Lung (tissue), 12 donors: ENCODE measurements around the gene LRRN4CL. TPM values are rescaled to one million over a fixed set of nuclear protein-coding genes. Genes with fewer than 3 reads are reported as not detected.

ENCODE experiments used
- ATAC-seq: fragments of 200-7000 bp; cut with Tn5 transposase; one replicate; pipeline ENCODE4 v1.9.1; 2020; ENCODE audit warnings: moderate number of reproducible peaks; ENCODE audit not compliant: insufficient read depth, low FRiP score
- DNase-seq, 3 donors: peaks; one replicate each; pipeline ENCODE4 v3.0.0-alpha.2; 2013 to 2017
- H3K27ac ChIP-seq, 2 donors: one replicate each; pipeline ENCODE4 v1.5.1; 2013; ENCODE audit warnings: mild to moderate bottlenecking in 2 of 2, moderate library complexity in 2 of 2, control low read depth in 1 of 2, inconsistent platforms in 1 of 2, low read depth in 1 of 2, low read length in 1 of 2
- H3K27me3 ChIP-seq, 3 donors: one replicate each; pipeline ENCODE4 v1.5.1; 2013; ENCODE audit warnings: low read length in 2 of 3; ENCODE audit not compliant: control insufficient read depth in 3 of 3, insufficient read depth in 3 of 3
- H3K36me3 ChIP-seq, 4 donors: one replicate each; pipeline ENCODE4 v1.5.1; 2013; ENCODE audit warnings: low read length in 4 of 4, mild to moderate bottlenecking in 1 of 4, moderate library complexity in 1 of 4; ENCODE audit not compliant: control insufficient read depth in 4 of 4, insufficient read depth in 4 of 4
- H3K4me1 ChIP-seq, 5 donors: one replicate each; pipeline ENCODE4 v1.5.1; 2013; ENCODE audit warnings: low read length in 5 of 5, mild to moderate bottlenecking in 2 of 5, moderate library complexity in 1 of 5; ENCODE audit not compliant: control insufficient read depth in 5 of 5, insufficient read depth in 5 of 5
- H3K4me3 ChIP-seq: one replicate; pipeline ENCODE4 v1.5.1; 2013; ENCODE audit warnings: mild to moderate bottlenecking, control low read depth, moderate library complexity
- H3K9ac ChIP-seq, 2 donors: one replicate each; pipeline ENCODE4 v1.5.1; 2013; ENCODE audit warnings: low read length in 2 of 2, control low read depth in 1 of 2; ENCODE audit not compliant: insufficient read depth in 1 of 2
- H3K9me3 ChIP-seq, 4 donors: one replicate each; pipeline ENCODE4 v1.5.1; 2013; ENCODE audit warnings: low read length in 3 of 4, mild to moderate bottlenecking in 1 of 4, moderate library complexity in 1 of 4; ENCODE audit not compliant: control insufficient read depth in 4 of 4, insufficient read depth in 3 of 4
- WGBS, 2 donors: extraction: QIAGEN DNeasy Blood & Tissue Kit; methylation state at CpG; one replicate each; pipeline ENCODE4 v1.1.7; 2013; 5-methylcytosine and 5-hydroxymethylcytosine counted together
- polyA plus RNA-seq, 2 donors: library from polyadenylated mRNA; stranded (reverse); fragments of 200-250 nt; gene quantifications; one replicate each; pipeline ENCODE4 v1.2.1, GENCODE V29; 2013
- total RNA-seq, 2 donors: library from RNA; depleted of rRNA in 1 of 2; stranded (reverse); fragments of >200 nt in 1 of 2; gene quantifications; one replicate each; pipeline ENCODE4 v1.2.1, GENCODE V29; 2014 to 2021
- TF ChIP-seq, protein P1 (sequence below): IDR thresholded peaks from 2 replicates; pipeline ENCODE4 v1.5.1; 2012; ENCODE audit warnings: mild to moderate bottlenecking; ENCODE audit errors: control extremely low read depth, extremely low read depth
- donor health status: control.
- donor health status: control.
- donor health status: Bipolar disorder and iron deficiency.
- donor health status: healthy.
- donor health status: DM: yes; HTN: yes; CAD: no.

LRRN4CL gene
- total and polyA plus RNA-seq, 4 donors, result 0.46 to 2.6 (median 1.2) TPM

DNA sequence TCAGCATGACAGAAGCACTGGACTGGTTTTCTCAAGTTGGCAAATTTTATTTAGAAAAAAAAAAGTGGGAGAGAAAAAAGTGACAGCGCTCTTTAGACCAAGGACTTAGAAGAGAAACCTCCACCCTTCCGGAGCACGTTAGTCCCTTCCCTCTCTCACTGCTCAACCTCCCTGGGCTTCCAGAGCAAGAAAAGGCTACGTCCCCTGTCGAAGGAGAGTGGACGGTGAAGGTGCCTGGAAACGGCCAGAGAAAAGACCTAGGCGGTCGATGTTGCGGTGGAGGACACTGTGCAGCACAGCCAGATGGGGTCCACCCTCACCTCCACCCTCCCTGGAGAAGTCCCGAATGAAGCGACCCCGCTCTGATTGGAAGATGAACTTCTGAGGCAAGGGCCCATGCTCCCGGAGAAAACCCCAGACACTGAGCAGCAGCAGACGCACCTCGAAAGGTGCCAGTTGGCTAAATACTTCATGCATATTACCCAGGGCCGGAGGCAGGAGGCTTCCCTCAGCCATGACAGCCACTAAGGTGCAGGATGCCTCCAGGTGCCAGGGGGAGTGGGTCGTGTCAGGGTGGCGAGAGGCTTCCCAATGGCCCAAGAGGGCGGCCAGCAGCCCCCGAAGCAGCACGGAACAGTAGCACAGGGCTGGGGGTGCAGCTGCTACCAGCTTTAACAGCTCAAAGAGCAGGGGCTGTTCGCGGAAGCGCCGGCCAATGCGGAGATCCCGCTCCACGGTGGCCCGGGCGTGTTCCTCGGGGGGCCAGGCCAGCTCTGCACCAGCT, 42.3 kb downstream of the LRRN4CL start:
- Histone ChIP-seq H3K9me3 (no peaks in the 10 kb centered on the region), H3K36me3 (peaks cover 0 to 24% (median 18%) of the 10 kb centered on the region in 4 donors), H3K9ac (peak overlapping the region in 1 of 2 donors; percentile 23), H3K27me3 (no peaks in the 10 kb centered on the region), H3K4me1 (peaks cover 0 to 20% (median 6%) of the 10 kb centered on the region in 5 donors), H3K27ac (peak overlapping the region in 1 of 2 donors; percentile 55), H3K4me3 (no peak overlapping the region)
- no peak for ATAC-seq
- WGBS, 2 donors, result 66 to 73% methylated on average over 32 of the region's 32 CpGs
- no peak for DNase-seq
- TF ChIP-seq, protein P1, sequence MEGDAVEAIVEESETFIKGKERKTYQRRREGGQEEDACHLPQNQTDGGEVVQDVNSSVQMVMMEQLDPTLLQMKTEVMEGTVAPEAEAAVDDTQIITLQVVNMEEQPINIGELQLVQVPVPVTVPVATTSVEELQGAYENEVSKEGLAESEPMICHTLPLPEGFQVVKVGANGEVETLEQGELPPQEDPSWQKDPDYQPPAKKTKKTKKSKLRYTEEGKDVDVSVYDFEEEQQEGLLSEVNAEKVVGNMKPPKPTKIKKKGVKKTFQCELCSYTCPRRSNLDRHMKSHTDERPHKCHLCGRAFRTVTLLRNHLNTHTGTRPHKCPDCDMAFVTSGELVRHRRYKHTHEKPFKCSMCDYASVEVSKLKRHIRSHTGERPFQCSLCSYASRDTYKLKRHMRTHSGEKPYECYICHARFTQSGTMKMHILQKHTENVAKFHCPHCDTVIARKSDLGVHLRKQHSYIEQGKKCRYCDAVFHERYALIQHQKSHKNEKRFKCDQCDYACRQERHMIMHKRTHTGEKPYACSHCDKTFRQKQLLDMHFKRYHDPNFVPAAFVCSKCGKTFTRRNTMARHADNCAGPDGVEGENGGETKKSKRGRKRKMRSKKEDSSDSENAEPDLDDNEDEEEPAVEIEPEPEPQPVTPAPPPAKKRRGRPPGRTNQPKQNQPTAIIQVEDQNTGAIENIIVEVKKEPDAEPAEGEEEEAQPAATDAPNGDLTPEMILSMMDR, result no peak

- DNase-seq (peak; percentile 99), ATAC-seq (peak; percentile 98)
- Histone ChIP-seq H3K4me3 (peak within 1 kb of the TSS; percentile 81), H3K9ac (peak within 1 kb of the TSS; percentile 80 to 89), H3K27me3 (no peaks in the 10 kb centered on the region), H3K36me3 (peaks cover 0 to 24% (median 18%) of the 10 kb centered on the region in 4 donors), H3K9me3 (no peaks in the 10 kb centered on the region), H3K27ac (peak within 1 kb of the TSS; percentile 92), H3K4me1 (peaks cover 0 to 14% (median 6%) of the 10 kb centered on the region in 5 donors)
- WGBS, 2 donors, result 0% methylated on average over 72 to 73 of the region's 73 CpGs
- TF ChIP-seq, protein P1, result no peak
Observed at GRCh38 chr11:62645946-62646824, 43.1 kb downstream of the LRRN4CL start, which contains the start of gene GANAB. Gene GANAB, minus strand, starts transcription at chr11:62646613. Its CDS starts 14 bp downstream, at chr11:62646599.

DNA sequence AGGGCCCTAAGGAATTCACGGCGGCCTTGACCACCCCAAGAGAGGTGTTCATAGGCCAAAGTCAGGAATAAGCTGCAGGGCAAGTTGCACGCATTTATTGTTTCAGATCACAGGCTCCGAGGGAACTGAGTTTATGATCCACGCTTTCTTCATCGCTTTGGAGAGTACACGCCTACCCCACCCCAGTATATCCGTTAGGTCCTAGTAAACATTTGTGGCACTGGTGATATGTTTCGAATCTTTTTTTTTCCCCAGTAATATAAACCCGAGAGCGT, 43.7 kb downstream of the LRRN4CL start:
- WGBS, 2 donors, result 14 to 19% methylated on average over 11 of the region's 11 CpGs
- peaks cover 0 to 24% (median 18%) of the 10 kb centered on the region in 4 donors for H3K36me3 ChIP-seq
- no peaks in the 10 kb centered on the region for H3K27me3 ChIP-seq
- H3K9ac ChIP-seq, result peak overlapping the region; percentile 80 to 89
- TF ChIP-seq, protein P1, result no peak
- peak overlapping the region; percentile 92 for H3K27ac ChIP-seq
- no peaks in the 10 kb centered on the region for H3K9me3 ChIP-seq
- peaks cover 0 to 14% (median 6%) of the 10 kb centered on the region in 5 donors for H3K4me1 ChIP-seq
- H3K4me3 ChIP-seq, result peak overlapping the region; percentile 81
- no peak for ATAC-seq
- DNase-seq, result no peak
